GM19455 (cell line): ENCODE data around the gene TSPO.

ENCODE experiments used
- ATAC-seq: cut with Tn5 transposase; IDR thresholded peaks from one replicate; pipeline ENCODE4 v1.9.1; 2021; ENCODE audit not compliant: unreplicated experiment

The TSPO gene

GRCh38 chr22:43174941-43175531, 23.7 kb downstream of the TSPO start:
- ATAC-seq, result no peak

GRCh38 chr22:43176090-43176489, 24.7 kb downstream of the TSPO start:
- ATAC-seq, result no peak

GRCh38 chr22:43177479-43177878, 26.1 kb downstream of the TSPO start:
- ATAC-seq, result no peak

GRCh38 chr22:43179146-43179910, 28.0 kb downstream of the TSPO start:
- ATAC-seq, result no peak

- ATAC-seq, result no peak
Observed at GRCh38 chr22:43179911-43180195, 28.5 kb downstream of the TSPO start.

- no peak for ATAC-seq
Observed at GRCh38 chr22:43180670-43181069, 29.3 kb downstream of the TSPO start.

GRCh38 chr22:43181321-43182076, 30.1 kb downstream of the TSPO start:
- no peak for ATAC-seq

- ATAC-seq, result no peak
Observed at GRCh38 chr22:43182118-43182517, 30.8 kb downstream of the TSPO start.

- no peak for ATAC-seq
Observed at GRCh38 chr22:43182726-43183125, 31.4 kb downstream of the TSPO start.

GRCh38 chr22:43183496-43184277, 32.3 kb downstream of the TSPO start:
- ATAC-seq, result no peak

GRCh38 chr22:43185860-43186261, 34.5 kb downstream of the TSPO start:
- no peak for ATAC-seq

GRCh38 chr22:43186272-43187170, 35.2 kb downstream of the TSPO start, which contains the start of gene TTLL12:
Gene TTLL12 (minus strand): TSS chr22:43187134. CDS start chr22:43187069, 65 bp downstream.
- ATAC-seq, result peak; percentile 45

- peak; percentile 67 for ATAC-seq
Observed at GRCh38 chr22:43187171-43188099, 36.1 kb downstream of the TSPO start.

GRCh38 chr22:43188829-43189545, 37.6 kb downstream of the TSPO start:
- no peak for ATAC-seq

GRCh38 chr22:43191831-43192230, 40.5 kb downstream of the TSPO start:
- no peak for ATAC-seq

- ATAC-seq, result no peak
Observed at GRCh38 chr22:43197271-43197941, 46.0 kb downstream of the TSPO start.

GRCh38 chr22:43198126-43198525, 46.8 kb downstream of the TSPO start:
- no peak for ATAC-seq

- ATAC-seq, result no peak
Observed at GRCh38 chr22:43198936-43199335, 47.6 kb downstream of the TSPO start.
